MM.1S (cell line): Measurements from ENCODE around the gene LRRC70.

Experiments
- DNase-seq: peaks from one replicate; pipeline ENCODE4 v3.0.0-alpha.2; 2015
- H2AFZ ChIP-seq: fragments of 300-600 bp; sonication (generic); 2 replicates; pipeline ENCODE4 v1.6.0; 2016; ENCODE audit warnings: antibody characterized with exemption, low read length
- H3F3A ChIP-seq: fragments of 300-600 bp; sonication (generic); 2 replicates; pipeline ENCODE4 v1.6.1; 2016; ENCODE audit warnings: mild to moderate bottlenecking, antibody characterized with exemption, low read length, moderate library complexity, mixed read lengths; ENCODE audit not compliant: insufficient read depth
- H3K27ac ChIP-seq: fragments of 300-600 bp; sonication (generic); 2 replicates; pipeline ENCODE4 v1.5.1; 2016; ENCODE audit warnings: mild to moderate bottlenecking, low read length
- H3K27me3 ChIP-seq: fragments of 300-600 bp; sonication (generic); replicated peaks from 2 replicates; pipeline ENCODE4 v1.6.0; 2016; ENCODE audit warnings: low read length; ENCODE audit not compliant: insufficient read depth
- H3K36me3 ChIP-seq: fragments of 300-600 bp; sonication (generic); replicated peaks from 2 replicates; pipeline ENCODE4 v1.6.1; 2016; ENCODE audit warnings: mild to moderate bottlenecking, low read length, mixed read lengths; ENCODE audit not compliant: insufficient read depth
- H3K4me1 ChIP-seq: fragments of 300-600 bp; sonication (generic); 2 replicates; pipeline ENCODE4 v1.6.1; 2016; ENCODE audit warnings: low read length, mixed read lengths
- H3K4me2 ChIP-seq: fragments of 300-600 bp; sonication (generic); 2 replicates; pipeline ENCODE4 v1.6.0; 2016; ENCODE audit warnings: low read depth, low read length
- H3K4me3 ChIP-seq: fragments of 300-600 bp; sonication (generic); 2 replicates; pipeline ENCODE4 v1.5.1; 2016; ENCODE audit warnings: low read length, mixed read lengths
- H3K79me2 ChIP-seq: fragments of 300-600 bp; sonication (generic); 2 replicates; pipeline ENCODE4 v1.6.1; 2016; ENCODE audit warnings: mixed run types, low read length, mixed read lengths
- H3K9ac ChIP-seq: fragments of 300-600 bp; sonication (generic); 2 replicates; pipeline ENCODE4 v1.6.1; 2016; ENCODE audit warnings: low read length, mixed read lengths
- H3K9me2 ChIP-seq: fragments of 300-600 bp; sonication (generic); replicated peaks from 2 replicates; pipeline ENCODE4 v1.6.1; 2016; ENCODE audit warnings: mild to moderate bottlenecking, low read length, mixed read lengths; ENCODE audit not compliant: insufficient read depth
- H3K9me3 ChIP-seq: fragments of 300-600 bp; sonication (generic); replicated peaks from 2 replicates; pipeline ENCODE4 v1.6.1; 2016; ENCODE audit warnings: mild to moderate bottlenecking, low read length, mixed read lengths; ENCODE audit not compliant: insufficient read depth
- H4K20me1 ChIP-seq: fragments of 300-600 bp; sonication (generic); 2 replicates; pipeline ENCODE4 v1.6.1; 2016; ENCODE audit warnings: mild to moderate bottlenecking, low read length, moderate library complexity, mixed read lengths; ENCODE audit not compliant: insufficient read depth
- CTCF ChIP-seq: fragments of 300-600 bp; sonication (generic); IDR thresholded peaks from 2 replicates; pipeline ENCODE4 v1.5.1; 2016; ENCODE audit warnings: antibody characterized with exemption, low read length, mixed read lengths
- EZH2 ChIP-seq: fragments of 300-600 bp; sonication (generic); optimal IDR thresholded peaks from 2 replicates; pipeline ENCODE3; 2017; ENCODE audit warnings: low read depth, mild to moderate bottlenecking, antibody characterized with exemption, low read length, mixed read lengths
- EZH2phosphoT487 ChIP-seq: fragments of 300-600 bp; sonication (generic); IDR thresholded peaks from 2 replicates; pipeline ENCODE4 v1.6.1; 2018; ENCODE audit warnings: antibody characterized with exemption, low read length

Gene LRRC70

GRCh38 chr5:62574599-62574998, 4.0 kb upstream of the LRRC70 start:
- H3K4me1 ChIP-seq: peaks cover 18% of the 10 kb centered on the region
- H4K20me1 ChIP-seq: no peaks in the 10 kb centered on the region
- DNase-seq: no peak
- H3K9me3 ChIP-seq: no peaks in the 10 kb centered on the region
- no peak overlapping the region for H3K9ac ChIP-seq
- no peak overlapping the region for H3K4me2 ChIP-seq
- no peak overlapping the region for H2AFZ ChIP-seq
- H3K27ac ChIP-seq: no peak overlapping the region
- TF ChIP-seq CTCF (no peak), EZH2 (no peak), EZH2phosphoT487 (no peak)
- H3K4me3 ChIP-seq: no peak overlapping the region
- peaks cover 9% of the 10 kb centered on the region; the same call in 1 of the 2 replicates for H3K79me2 ChIP-seq
- no peaks in the 10 kb centered on the region for H3F3A ChIP-seq
- no peaks in the 10 kb centered on the region for H3K9me2 ChIP-seq
- H3K27me3 ChIP-seq: no peaks in the 10 kb centered on the region
- no peaks in the 10 kb centered on the region for H3K36me3 ChIP-seq

- H3K36me3 ChIP-seq: no peaks in the 10 kb centered on the region
- H3K4me1 ChIP-seq: peaks cover 18% of the 10 kb centered on the region
- H3K4me3 ChIP-seq: no peak overlapping the region
- no peak overlapping the region for H3K27ac ChIP-seq
- TF ChIP-seq EZH2: no peak
- no peak for TF ChIP-seq CTCF
- TF ChIP-seq EZH2phosphoT487: no peak
- no peaks in the 10 kb centered on the region for H3F3A ChIP-seq
- no peak for DNase-seq
- H3K9ac ChIP-seq: no peak overlapping the region
- H3K27me3 ChIP-seq: no peaks in the 10 kb centered on the region
- no peak overlapping the region for H2AFZ ChIP-seq
- H3K9me3 ChIP-seq: no peaks in the 10 kb centered on the region
- H4K20me1 ChIP-seq: no peaks in the 10 kb centered on the region
- no peaks in the 10 kb centered on the region for H3K9me2 ChIP-seq
- peaks cover 9% of the 10 kb centered on the region; the same call in 1 of the 2 replicates for H3K79me2 ChIP-seq
- no peak overlapping the region for H3K4me2 ChIP-seq
These were observed 3.6 kb upstream of the LRRC70 start for GRCh38 chr5:62575066-62575465.

DNA sequence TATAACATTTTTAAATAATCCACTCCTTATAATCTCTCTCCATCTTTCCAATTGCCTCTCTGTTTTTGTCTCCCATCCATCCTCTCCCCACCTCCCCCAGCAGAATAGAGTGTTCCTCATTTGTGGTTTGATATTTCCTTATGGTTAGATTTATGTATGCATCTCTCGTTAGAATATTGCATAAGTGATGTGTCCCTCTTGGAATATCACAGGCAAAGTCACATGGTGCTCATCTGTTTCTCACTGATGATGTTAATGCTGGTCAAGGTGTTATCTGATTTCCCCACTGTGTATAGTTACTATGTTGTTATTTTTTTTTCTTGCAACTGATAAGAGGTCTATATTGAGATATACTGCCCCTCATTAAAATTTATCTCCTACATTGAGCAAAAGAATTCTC, 3.1 kb upstream of the LRRC70 start:
- Histone ChIP-seq H3K4me2 (no peak overlapping the region), H3K27me3 (no peaks in the 10 kb centered on the region), H3K36me3 (no peaks in the 10 kb centered on the region), H2AFZ (no peak overlapping the region), H3F3A (no peaks in the 10 kb centered on the region), H3K27ac (no peak overlapping the region), H3K9ac (no peak overlapping the region), H3K4me1 (peaks cover 20% of the 10 kb centered on the region), H3K9me3 (no peaks in the 10 kb centered on the region), H3K9me2 (no peaks in the 10 kb centered on the region), H4K20me1 (no peaks in the 10 kb centered on the region), H3K4me3 (no peak overlapping the region), H3K79me2 (peaks cover 9% of the 10 kb centered on the region; the same call in 1 of the 2 replicates)
- no peak for DNase-seq
- no peak for TF ChIP-seq EZH2
- no peak for TF ChIP-seq CTCF
- no peak for TF ChIP-seq EZH2phosphoT487
